Stimulated activated CD4-positive, alpha-beta T cell treated with anti-CD3 and anti-CD28 coated beads, Interleukin-15, amount 100 ng/mL, for 24 hours (primary cell): Measurements from ENCODE around the gene OR52E5.

Experiments used
- DNase-seq: peaks from one replicate; pipeline ENCODE4 v3.0.0-alpha.2; 2020

The OR52E5 gene

DNA sequence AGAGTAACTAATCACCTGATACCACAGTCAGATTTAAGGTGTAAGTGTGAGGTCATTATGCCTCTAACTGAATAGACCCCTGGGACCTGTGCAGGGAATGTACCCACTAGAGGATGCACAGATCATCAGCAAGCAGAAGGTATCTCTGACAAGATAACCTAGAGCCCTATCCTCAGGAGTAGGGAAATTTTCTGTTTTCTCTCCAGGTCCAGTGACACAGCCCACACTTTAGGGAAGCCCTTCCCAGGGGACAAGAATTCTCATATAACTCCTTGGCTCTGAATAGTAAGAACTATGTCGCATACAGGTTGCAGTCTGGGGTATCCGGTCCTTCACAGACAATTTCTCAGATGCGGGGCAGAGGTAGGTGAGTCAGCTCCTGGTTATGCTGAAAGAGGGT is at the start of gene OR52E5:
OR52E5 (plus strand) TSS at position 301 of the 400 bp plus-strand sequence. CDS start 7,569 bp downstream, outside the sequence.
- no peak for DNase-seq

DNA sequence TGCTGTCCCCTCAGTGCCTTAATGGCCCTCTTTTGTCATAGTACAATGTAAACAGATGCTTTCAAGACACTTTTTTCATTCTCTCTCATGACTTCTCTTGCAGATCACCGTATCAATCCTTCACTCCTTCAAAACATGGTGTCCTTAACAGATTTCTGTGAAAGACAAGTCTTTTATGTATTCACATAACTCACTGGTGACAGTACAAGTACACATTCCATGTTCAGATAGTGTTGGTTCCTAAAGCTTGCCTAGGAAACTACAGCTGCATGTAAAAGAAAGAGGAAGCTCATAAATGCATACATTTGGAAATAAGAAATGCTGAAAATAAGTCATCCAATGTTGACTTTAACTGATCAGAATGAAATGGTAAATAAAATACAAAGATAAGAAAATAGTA is 46.3 kb upstream of the OR52E5 start:
- DNase-seq: no peak

DNA sequence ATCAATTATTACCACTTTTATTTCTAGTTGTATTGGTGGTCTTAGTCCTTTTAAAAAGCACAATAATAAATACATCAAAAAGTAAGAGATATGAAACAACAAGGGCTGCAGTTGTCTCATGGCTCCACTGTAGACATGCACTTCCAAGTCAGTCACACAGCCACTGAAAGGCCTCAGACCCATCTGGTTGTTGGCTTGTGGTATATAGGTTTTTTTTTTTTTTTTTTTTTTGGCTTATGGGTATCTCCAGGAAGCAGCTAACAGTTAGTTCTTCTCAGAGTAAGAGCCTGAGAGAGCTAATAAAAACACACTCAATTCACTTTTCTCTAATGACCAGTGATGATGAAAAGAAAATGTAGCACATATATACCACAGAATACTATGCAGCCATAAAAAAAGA is 45.3 kb upstream of the OR52E5 start:
- DNase-seq: no peak

DNA sequence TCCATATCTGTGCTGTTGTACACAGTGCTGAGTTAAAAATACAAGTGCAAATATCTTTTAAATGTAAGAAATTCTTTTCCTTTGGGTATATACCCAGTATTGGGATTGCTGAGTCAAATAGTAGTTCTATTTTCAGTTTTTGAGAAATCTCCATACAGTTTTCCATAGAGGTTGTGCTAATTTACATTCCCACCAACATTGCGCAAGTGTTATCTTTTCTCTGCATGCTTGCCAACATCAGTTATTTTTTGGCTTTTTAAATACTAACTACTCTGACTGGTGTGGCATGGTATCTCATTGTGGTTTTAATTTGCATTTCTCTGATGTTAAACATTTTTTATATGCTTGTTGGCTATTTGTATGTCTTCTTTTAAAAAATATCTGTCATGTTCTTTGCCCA is 42.0 kb upstream of the OR52E5 start:
- DNase-seq: no peak

DNA sequence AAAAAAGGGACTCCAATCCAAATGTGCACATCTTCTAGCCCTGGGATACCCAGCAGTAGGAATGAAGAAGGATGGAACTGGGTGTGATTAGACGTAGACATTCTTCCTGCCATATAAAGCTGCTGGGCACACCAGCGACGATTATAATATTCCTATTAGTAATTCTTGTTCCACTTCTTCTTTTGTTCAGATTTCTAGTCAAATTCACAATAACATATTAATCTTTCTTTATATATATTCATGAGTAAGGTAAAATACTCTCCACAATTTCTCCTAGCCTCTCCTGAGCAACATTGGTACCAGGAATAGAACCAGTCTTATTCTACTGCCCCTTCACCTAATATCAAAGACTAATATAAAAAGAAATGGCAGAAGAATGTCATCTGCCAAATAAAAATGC is 35.4 kb upstream of the OR52E5 start, which contains the start of gene OR52E8:
OR52E8 (minus strand) TSS at position 101 of the 400 bp plus-strand sequence; CDS start at position 101, 0 bp downstream.
- no peak for DNase-seq

DNA sequence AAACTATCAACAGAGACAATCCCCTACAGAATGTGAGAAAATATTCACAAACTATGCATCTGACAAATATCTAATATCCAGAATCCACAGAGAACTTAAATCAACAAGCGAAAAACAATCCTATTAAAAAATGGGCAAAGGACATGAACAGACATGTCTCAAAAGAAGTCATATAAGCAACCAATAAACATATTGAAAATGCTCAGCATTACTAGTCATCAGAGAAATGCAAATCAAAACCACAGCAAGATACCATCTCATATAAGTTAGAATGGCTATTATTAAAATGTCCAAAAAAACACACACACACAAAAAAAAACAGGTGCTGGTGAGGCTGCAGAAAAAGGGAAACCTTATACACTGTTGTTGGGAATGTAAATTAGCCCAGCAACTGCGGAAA is 27.2 kb upstream of the OR52E5 start:
- DNase-seq: no peak

DNA sequence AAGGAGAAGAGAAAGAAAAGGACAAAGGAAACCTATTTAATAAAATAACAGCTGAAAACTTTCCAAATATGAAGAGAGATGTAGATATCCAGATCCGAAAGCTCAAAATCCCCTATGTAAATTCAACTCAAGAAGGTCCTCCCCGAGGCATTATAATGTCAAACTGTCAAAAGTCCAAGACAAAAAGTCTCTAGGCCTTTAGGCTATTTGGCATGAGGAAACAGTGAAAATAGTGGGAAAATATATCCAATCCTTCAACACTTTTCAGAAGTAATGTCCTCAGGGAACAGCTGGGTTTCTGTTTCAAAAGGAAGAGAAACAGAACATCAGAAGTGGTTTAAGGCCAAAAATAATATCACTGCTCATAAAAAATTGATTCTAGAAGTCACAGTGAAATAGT is 14.4 kb upstream of the OR52E5 start:
- DNase-seq: no peak

DNA sequence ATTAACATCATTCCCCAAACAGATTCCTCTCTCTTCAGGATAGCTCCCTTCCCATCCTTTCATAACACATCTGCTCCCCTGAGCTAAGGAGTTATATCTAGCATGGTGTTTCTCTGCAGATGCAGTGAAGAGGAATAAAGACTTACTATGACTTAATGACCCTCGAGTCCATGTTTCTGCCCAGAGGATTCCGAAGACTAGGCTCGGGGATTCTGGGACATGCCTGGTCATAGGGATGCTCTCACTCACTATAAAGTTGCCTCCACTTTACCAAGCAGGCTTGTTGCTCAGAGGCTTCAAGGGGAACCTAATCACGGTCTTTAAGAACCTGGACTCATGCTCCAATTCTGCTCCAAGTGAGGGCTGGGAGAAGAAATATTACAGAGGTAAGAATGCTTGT is 12.7 kb upstream of the OR52E5 start, which contains the start of gene OR52E4:
OR52E4 (plus strand) TSS at position 301 of the 400 bp plus-strand sequence. CDS start 3,664 bp downstream, outside the sequence.
- no peak for DNase-seq

DNA sequence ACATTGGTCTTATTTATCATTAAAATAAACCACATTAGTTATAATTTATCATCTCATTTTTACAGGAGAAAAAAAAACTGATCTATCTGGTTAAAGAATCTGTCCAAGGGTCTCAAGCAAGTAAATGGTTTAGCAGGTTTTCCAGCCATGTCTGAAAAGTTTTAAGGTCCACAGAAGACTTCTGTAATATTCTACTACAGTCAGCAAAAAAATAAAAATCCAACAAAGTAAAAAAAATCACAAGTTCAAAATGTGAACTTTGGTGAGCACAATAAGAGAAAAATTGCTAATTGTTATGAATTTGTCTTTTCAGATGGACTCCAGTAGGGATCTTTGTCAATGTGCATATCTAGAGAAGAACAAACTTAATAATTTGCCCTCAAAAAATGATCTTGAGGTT is 11.3 kb upstream of the OR52E5 start:
- no peak for DNase-seq

DNA sequence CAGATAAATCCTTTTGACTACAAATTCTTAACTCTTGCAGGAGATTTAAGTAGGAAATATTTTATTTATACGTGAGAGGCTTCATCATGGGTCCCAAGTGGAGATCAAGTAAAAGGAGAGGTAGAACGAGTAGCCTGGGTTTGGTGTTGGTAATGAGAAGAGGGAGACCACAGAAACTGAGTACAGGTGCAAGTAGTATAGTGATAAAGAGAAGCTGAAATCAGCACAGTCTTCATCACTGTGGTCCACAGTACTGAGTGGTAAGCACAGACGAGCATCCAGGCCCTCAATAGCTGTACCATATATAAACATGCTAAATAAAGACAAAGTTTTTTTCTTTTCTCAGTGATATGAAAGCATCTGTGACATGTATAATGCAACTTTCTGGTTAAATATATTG is 5.8 kb upstream of the OR52E5 start:
- DNase-seq: no peak

DNA sequence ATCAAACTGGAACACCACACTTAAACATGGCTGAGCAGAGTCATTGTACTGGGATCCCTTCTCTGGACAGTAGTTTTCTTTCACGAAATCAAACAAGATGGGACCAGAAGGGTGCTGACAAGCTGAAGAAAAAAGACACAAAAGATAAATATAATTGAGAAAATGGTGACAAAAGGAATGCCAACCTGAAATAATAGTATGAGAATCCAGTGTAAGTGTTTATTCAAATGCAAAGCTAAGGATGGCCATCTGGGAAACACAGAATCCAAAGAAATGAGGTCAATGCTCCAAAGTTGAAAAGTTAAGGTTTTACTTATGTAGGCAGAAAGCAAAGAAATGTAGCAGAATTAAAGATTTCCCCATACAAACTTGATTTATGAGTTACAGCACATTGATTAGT is 5.3 kb upstream of the OR52E5 start:
- no peak for DNase-seq

DNA sequence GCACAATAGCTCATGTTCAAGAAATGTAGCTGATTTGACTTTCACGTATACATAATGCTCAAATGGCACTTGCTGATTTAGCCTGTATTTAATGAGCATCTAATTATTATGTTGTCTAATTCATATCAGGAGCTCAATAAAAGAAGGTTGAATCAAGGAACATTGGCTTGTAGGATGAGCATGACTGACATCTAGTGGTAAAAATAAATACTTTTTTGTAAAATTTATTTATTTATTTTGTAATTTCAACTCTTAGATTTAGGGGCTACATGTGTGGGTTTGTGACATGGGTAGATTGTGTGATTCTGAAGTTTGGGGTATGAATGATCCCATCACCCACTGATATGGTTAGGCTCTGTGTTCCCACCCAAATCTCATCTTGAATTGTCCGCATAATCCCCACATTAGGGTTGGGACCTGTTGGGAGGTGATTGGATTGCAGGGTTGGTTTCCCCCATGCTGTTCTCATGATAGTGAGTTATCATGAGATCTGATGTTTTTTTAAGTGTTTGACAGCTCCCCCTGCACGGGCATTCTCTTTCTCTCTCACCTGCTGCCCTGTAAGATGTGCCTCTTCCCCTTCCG is 1.7 kb upstream of the OR52E5 start:
- DNase-seq: no peak

DNA sequence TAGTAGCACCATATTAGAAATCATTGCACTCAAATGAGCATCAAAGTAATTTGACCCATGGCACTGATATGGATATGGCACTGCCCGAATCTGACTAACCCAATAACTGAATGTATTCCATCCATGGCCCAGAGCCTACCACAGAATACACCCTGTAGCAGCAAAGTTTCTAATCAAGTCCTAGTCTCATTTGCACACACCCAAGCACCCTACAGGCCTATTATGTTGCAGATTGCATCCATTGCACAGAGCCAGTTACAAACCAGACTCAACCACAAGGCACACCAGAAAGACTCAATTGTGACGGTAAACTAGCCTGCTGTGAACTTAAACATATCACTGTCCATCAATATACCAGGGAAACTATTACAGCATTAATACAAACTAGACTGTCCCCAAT is 6.5 kb downstream of the OR52E5 start:
- no peak for DNase-seq

DNA sequence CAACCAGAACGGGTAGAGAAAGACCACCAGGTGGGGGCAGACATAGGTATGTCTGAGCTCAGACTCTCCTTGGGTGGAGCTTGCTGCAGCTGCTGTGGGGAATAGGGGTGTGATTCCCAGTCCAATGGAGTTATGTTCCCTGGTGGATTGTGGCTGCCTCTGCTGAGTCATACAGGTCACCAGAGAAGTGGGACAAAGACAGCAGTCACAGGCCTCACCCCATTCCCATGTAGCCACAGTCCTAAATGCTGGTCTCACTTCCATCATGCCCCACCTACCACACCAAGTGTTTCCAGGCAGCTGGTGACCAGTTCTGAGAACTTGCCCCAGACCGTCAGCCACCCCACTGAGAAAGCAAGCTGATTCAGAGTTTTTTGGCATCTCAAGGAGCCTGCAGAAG is 17.5 kb downstream of the OR52E5 start:
- DNase-seq: no peak

DNA sequence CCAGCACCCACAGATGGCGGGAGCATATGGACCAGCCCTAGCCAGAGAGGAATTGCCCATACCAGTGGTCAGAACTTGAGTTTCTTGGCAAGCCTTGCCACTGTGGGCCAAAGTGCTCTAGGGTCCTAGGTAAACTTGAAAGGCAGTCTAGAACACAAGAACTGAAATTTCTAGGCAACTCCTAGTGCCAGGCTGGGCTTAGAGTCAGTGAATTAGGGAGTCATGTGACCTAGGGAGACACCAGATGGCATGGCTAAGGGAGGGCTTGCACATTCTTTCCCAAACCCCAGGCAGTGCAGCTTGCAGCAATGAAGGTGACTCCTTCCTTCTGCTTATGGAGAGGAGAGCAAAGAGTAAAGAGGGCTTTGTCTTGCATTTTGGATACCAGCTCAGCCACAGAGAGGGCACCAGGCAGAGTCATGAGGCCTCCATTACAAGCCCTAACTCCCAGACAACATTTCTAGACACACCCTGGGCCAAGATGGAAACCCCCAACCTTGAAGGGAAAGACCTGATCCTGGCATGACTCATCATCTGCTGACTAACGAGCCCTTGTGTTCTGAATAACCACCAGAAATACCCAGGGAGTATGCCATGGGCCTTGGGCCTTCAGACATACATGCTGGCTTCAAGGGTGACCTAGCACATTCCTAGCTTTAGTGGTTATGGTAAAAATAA is 29.9 kb downstream of the OR52E5 start:
- DNase-seq: peak; percentile 25

DNA sequence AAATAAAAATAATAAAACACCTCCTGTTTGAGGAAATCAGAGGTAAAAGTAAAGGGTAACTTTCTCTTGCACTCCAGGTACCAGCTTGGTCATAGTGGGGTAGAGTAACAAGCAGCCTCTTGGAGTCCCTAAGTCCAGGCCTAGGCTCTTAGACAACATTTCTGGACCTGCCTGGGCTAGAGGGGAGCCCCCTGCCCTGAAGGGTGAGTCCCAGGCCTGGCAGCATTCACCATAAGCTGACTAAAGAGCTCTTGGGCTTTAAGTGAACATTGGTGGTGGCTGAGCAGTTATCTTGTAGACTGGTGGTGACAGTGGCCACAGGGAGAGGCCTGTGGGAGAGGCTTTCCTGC is 30.4 kb downstream of the OR52E5 start:
- DNase-seq: no peak

DNA sequence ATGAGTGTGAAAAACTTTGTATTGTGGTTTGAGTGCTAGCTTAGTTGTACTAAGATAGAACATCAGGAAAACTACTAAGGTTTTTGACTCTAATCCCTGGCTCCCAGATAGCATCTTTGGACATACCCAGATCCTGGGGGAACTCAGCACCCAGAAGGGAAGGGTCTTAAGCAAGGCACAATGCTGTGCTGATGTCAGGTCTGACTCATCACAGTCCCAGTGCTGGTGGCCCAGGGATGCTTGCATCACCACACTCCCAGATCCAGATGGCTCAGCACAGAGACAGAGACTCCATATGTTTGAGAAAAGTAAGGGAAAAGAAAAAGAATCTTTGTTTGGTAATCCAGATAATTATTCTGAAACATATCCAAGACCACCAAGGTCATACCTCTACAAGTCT is 30.8 kb downstream of the OR52E5 start:
- no peak for DNase-seq

DNA sequence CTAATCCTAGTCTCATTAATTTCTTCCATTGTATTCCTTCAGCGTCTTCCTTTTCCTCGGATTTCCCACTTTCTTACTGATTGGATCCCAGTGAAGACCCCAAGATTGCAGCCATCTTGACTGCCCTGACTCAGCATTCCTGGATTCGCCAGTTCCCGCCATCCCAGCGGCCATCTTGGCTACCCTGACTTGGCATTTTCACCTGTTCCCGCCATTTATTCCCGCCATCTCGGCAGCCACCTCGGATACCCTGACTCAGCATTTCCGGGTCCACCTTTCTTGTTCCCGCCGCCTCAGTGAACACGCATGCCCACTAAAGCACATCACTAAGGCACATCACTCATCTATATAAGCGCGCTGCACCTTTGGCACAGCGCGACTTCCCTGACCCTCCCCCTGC is 35.3 kb downstream of the OR52E5 start:
- no peak for DNase-seq

DNA sequence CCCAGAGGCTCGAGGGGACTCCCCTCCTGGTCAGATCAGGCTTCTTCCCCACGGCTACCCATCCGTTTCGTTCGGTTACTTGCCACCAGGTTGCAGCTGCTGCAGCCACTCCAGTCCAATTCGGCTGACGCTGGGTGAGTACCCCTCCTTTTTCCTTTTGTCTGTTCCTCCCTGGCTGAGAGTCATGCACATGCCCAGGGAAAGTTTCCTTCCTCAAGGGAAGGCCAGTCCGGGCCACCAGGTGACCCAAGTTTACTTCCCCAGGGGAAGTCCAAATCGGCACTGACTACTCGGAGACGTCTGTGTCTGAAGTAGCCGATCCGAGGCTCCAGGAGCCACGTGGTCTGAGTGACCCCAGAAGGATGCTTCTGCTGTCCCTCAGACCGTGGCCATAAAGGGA is 35.8 kb downstream of the OR52E5 start:
- no peak for DNase-seq

DNA sequence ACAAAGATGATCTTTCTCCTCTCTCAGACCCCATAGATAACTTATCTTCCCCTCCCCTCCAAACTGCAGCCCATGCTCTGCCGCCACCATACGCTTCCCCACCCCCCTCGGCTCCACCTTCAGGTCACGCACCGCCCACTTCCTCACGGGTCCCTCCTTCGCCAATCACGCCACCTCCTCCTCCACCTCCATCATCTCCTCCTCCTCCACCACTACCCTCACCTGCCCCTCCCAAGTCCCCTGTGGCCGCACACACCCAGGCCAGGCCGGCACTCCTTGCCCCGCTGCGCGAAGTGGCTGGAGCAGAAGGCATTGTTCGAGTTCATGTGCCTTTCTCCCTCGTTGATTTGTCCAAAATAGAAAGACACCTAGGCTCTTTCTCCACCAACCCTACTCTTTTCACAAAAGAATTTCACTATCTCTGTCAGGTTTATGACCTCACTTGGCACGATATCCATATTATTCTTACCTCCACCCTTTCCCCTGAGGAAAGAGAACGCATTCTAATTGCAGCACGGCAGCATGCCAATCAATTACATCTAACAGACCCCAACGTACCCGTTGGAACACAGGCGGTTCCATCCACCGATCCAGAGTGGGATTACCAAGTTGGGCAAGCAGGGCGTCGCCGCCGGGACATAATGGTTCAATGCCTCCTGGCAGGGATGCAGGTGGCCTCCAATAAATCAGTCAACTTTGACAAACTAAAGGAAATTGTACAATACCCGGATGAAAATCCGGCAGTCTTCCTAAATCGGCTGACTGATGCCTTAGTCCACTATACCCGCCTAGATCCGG is 36.8 kb downstream of the OR52E5 start:
- DNase-seq: no peak

DNA sequence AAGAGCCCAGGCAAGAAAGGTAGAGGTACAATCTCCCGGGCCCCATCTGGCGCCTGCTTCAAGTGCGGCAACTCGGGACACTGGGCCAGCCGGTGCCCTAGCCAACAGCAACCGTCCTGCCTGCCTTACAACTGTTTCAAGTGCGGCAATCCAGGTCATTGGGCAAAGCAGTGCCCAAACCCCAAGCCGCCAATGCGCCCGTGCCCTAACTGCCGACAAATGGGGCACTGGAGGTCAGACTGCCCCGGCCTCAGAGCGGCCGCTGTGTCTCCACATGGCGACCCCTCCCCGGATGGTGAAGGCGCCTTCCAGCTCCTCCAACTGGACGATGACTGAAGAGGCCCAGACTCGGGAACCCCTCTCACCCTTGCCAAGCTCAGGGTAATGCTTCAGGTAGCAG is 37.6 kb downstream of the OR52E5 start:
- no peak for DNase-seq

DNA sequence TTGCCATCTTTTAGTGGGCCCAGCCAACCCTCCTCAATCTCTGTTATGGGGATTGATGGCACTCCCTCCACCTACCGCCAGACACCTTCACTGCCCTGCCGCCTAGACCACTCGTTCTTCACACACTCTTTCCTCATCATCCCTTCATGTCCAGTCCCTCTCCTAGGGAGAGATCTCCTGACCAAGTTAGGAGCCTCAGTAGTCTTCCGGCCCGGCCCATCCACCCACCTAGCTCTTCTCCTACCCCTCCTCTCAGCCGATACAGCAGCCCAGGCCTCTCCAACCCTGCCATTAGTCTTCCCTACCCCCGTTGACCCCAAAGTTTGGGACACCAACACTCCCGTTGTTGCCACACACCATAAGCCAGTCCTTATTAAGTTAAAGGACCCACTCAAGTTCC is 38.1 kb downstream of the OR52E5 start:
- no peak for DNase-seq

DNA sequence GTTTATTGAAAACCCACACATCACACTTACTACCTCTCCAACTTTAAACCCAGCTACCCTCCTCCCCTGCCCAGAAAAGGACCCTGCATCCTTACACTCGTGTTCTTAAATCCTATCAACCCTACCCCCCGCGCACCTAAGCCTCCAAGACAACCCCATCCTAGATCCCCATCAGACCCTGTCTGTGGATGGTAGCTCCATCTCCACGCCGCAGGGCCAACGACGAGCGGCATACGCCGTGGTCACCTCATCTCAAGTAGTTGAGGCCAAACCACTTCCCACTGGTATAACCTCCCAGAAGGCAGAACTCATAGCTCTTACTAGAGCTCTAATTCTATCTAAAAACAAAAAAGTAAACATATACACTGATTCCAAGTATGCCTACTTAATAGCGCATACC is 39.7 kb downstream of the OR52E5 start:
- no peak for DNase-seq

DNA sequence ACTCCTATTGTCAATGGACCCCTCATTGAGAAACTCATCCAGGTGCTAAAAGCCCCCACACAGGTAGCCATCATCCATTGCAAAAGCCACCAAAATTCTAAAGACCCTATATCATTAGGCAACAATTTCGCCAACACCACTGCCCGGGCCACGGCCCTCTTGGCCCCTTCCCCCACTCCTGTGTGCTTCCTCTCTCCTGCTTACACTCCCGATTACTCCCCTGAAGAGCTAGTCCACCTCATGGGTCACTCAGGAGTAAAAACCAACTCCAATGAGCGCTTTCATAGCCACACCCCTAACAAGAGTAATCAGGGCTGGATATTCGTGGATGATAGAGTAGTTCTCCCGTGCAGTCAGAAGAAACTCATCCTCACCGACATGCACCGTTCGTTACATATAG is 40.1 kb downstream of the OR52E5 start:
- DNase-seq: no peak
